ENCODE results near the gene PRDM16. TPM values are rescaled to one million over a fixed set of nuclear protein-coding genes. Genes with fewer than 3 reads are reported as not detected.

The PRDM16 gene
- total and polyA plus RNA-seq, 2 of the 8 experiments (the other 6 are each of a cell fraction or from before 2014, with no cell fraction given): 0.39 to 0.43 TPM

- Histone ChIP-seq H4K91ac (replicated peaks; ENCODE audit: insufficient read length, low read length) (no peak overlapping the region), H3K4me1 (replicated peaks in 1 of 4; ENCODE audit: control insufficient read depth in 3 of 4, insufficient read depth in 4 of 4, low read length in 3 of 4) (peaks cover 0 to 15% (median 5%) of the 10 kb centered on the region in 4 experiments; a peak in 5 of 7 replicates), H4K20me1 (replicated peaks in 1 of 2; ENCODE audit: control insufficient read depth in 1 of 2, insufficient read depth in 2 of 2, low read length in 2 of 2) (peaks cover 0 to 2% of the 10 kb centered on the region in 2 experiments), H3K23ac (ENCODE audit: insufficient read length) (no peak overlapping the region), H2BK120ac (replicated peaks; ENCODE audit: low read depth, low read length) (no peak overlapping the region), H3K9me3 (ENCODE audit: insufficient read depth in 2 of 2, low read depth in 1 of 2, low read length in 1 of 2) (no peaks in the 10 kb centered on the region), H4K8ac (ENCODE audit: extremely low read depth, insufficient read depth, low read length) (peak overlapping the region; percentile 38; the same call in 1 of the 2 replicates), H3K4ac (replicated peaks; ENCODE audit: insufficient read length, low read depth, low read length) (no peak overlapping the region), H3K27me3 (replicated peaks in 1 of 4; ENCODE audit: control insufficient read depth in 3 of 4, extremely low read depth in 1 of 4, insufficient read depth in 3 of 4, low read length in 3 of 4) (peaks cover 0 to 6% (median 1%) of the 10 kb centered on the region in 4 experiments; a peak in 2 of 7 replicates), H3K79me1 (ENCODE audit: low read depth, low read length) (no peaks in the 10 kb centered on the region), H3K9ac (replicated peaks in 1 of 4; ENCODE audit: extremely low read depth in 1 of 4, low read depth in 3 of 4, low read length in 3 of 4) (no peak overlapping the region), H3K14ac (ENCODE audit: insufficient read length) (no peak overlapping the region), H2AK5ac (ENCODE audit: low read depth, low read length) (no peak overlapping the region), H2BK20ac (ENCODE audit: low read length) (no peak overlapping the region), H4K5ac (ENCODE audit: insufficient read length, low read depth, low read length) (no peak overlapping the region), H2AFZ (ENCODE audit: low read length) (no peak overlapping the region), H2BK15ac (ENCODE audit: low read length) (no peak overlapping the region), H3K4me2 (ENCODE audit: insufficient read depth in 1 of 2, low read depth in 2 of 2, low read length in 2 of 2) (no peak overlapping the region), H3K56ac (replicated peaks; ENCODE audit: insufficient read length, low read depth, low read length) (no peak overlapping the region), H3K79me2 (ENCODE audit: control insufficient read depth in 1 of 2, insufficient read depth in 2 of 2, low read length in 2 of 2) (no peaks in the 10 kb centered on the region), H3K27ac (ENCODE audit: low read depth, low read length) (no peak overlapping the region), H3K18ac (ENCODE audit: extremely low read depth, low read length) (no peak overlapping the region), H3K4me3 (ENCODE audit: extremely low read depth in 1 of 4, insufficient read depth in 2 of 4, low read depth in 3 of 4, low read length in 4 of 4) (no peak overlapping the region), H3K23me2 (ENCODE audit: low read depth, low read length) (no peaks in the 10 kb centered on the region), H2BK5ac (ENCODE audit: low read depth, low read length) (no peak overlapping the region), H3K36me3 (ENCODE audit: control insufficient read depth in 2 of 4, insufficient read depth in 4 of 4, low read length in 3 of 4) (no peaks in the 10 kb centered on the region), H2BK12ac (ENCODE audit: low read depth, low read length) (no peak overlapping the region)
- WGBS, 2 experiments (ENCODE audit: extremely low coverage in 1 of 2, insufficient coverage in 1 of 2, insufficient read length in 1 of 2, insufficient replicate concordance in 2 of 2, low coverage in 1 of 2, low lambda C conversion rate in 2 of 2, missing lambda C conversion rate in 1 of 2): 91% methylated on average over 8 of the region's 8 CpGs; no CpG with 5 or more reads in 1 of the 2 experiments
- DNase-seq (ENCODE audit: low read depth in 1 of 2, low spot score in 2 of 2) (no peak), FAIRE-seq (no peak)
- ChIA-PET POLR2A (ENCODE audit: partially characterized antibody) (no interaction called here), CTCF (ENCODE audit: partially characterized antibody) (interaction anchor here (0.8 to 5.9 kb wide), 15 partner anchors 10 to 269 kb away, joined by 3 to 32 read pairs (median 3); no protein-coding TSS in a partner anchor)
- no peak for TF ChIP-seq ATF2 (IDR thresholded peaks at IDR 0.05; ENCODE audit: low read length)
- TF ChIP-seq RFX5 (IDR thresholded peaks at IDR 0.05; ENCODE audit: borderline replicate concordance, low read depth, low read length): no peak
- TF ChIP-seq SP4 (IDR thresholded peaks at IDR 0.05; ENCODE audit: low read length): no peak
Measured at GRCh38 chr1:3281735-3282134, 212.7 kb downstream of the PRDM16 start.

Data from H1 (cell line).